GM18508 (cell line): ENCODE measurements around the gene NRL.

Source experiments
- ATAC-seq: cut with Tn5 transposase; IDR thresholded peaks from one replicate; pipeline ENCODE4 v1.9.1; 2021; ENCODE audit warnings: moderate number of reproducible peaks; ENCODE audit not compliant: insufficient read depth, unreplicated experiment

The NRL gene

GRCh38 chr14:24084440-24084839 lies 30.3 kb downstream of the NRL start:
- ATAC-seq: no peak

- ATAC-seq: no peak
Measured at GRCh38 chr14:24083462-24083861, 31.3 kb downstream of the NRL start.

GRCh38 chr14:24082411-24083080 lies 32.2 kb downstream of the NRL start:
- ATAC-seq: no peak

DNA sequence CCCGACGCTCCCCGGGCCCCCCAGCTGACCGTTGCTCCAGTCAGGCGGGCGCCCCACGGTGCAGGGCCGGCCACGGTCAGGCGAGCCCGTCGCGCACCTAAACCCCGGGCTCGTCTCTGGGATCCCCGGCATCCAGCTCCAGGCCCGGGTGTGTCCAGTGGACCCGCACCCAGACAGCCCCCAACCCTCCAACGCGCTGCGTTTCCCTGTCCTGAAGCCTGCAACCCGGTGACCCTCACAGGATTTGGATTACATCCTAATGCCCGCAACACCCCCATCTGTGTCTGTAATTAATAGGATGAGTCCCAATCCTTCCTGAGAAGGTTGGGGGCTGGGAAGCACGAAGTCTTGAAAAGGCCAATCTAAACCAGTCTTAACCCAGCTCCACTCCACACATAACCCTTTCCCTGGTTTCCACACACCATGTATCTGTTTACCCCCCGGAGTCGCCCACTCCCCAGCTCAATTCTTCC lies 33.0 kb downstream of the NRL start:
- no peak for ATAC-seq

DNA sequence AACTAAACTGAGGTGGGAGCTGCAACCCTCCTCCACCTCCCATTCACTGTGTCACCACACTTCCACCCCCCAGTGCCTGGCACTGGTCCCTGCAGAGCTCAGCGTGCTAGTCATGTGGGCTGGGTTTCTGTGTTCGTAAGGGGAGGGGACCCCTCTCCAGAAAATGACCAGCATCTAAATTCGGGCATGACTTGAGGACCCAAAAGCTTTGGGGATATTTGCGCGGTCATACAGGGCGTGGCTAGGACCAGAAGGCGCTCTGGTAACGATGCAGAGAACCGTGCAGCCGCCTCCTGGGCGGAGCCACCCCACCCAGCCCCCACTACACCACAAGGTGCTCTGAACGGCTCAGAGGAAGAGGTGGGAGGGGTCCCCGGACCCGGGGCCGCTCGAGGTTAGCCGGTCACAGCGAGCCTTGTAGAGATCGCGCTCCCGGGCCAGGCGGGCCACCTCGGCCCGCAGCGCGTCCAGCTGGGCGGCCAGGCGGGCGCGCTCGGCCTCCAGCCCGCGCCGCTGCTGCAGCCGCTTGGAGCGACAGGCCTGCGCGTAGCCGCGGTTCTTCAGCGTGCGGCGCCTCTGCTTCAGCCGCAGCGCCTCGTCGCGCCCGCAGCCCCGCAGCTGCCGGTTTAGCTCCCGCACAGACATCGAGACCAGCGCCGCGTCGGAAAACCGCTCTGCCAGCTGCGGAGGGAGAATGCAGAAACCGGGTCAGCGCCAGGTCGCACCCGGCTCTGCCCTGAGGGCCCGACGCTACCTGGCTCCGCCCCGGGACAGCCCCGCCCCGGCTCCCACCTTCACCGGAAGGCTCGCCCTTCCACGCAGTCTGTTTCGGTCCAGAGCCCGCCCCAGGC lies 33.6 kb downstream of the NRL start:
- no peak for ATAC-seq

- ATAC-seq: no peak
Measured at GRCh38 chr14:24080142-24080530, 34.6 kb downstream of the NRL start.

DNA sequence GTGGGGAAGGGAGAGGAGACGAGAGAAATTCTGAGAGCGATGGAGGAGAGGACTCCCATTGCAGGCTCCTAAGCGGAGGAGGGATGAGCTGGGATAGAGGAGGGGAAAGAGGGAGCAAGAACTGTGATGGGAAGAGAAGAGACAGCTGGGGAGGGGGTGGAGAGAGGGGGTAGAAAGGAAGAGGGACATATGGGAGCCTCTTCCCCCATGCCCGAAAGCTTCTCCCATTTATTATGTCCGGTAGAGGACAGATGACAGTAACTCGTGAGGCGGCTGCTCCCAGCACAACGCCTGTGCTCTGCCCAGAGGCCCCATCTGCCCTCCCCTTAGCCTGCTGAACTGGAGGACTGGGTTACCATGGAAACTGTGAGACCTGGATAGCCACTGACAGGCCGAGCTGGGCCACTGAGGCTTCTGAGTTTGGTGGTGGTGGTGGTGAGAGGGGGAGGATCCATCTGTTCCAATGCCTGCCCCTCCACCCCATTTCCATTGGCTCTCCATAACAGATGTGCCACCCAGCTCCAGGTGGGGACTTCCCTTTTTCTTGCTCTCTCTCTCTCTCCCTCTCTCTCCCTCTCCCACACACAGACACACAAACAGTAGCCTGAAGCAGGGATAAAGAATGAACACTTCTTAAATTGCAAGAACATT lies 35.1 kb downstream of the NRL start:
- no peak for ATAC-seq

- ATAC-seq: no peak
Measured at GRCh38 chr14:24078146-24078545, 36.6 kb downstream of the NRL start.

- ATAC-seq: no peak
Measured at GRCh38 chr14:24077086-24077485, 37.7 kb downstream of the NRL start.

DNA sequence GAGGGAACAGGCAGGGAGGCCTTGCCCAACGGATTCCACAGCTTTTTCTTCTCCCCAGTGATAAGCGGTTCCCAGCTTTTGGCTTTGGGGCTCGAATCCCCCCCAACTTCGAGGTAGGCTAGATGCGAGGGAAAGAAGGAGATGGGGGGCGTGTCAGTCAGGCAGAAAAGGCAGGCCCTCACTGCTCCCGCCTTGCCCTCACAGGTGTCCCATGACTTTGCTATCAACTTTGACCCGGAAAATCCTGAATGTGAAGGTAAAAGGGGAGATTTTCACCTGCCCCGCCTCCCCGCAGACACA lies 38.5 kb downstream of the NRL start:
- no peak for ATAC-seq

DNA sequence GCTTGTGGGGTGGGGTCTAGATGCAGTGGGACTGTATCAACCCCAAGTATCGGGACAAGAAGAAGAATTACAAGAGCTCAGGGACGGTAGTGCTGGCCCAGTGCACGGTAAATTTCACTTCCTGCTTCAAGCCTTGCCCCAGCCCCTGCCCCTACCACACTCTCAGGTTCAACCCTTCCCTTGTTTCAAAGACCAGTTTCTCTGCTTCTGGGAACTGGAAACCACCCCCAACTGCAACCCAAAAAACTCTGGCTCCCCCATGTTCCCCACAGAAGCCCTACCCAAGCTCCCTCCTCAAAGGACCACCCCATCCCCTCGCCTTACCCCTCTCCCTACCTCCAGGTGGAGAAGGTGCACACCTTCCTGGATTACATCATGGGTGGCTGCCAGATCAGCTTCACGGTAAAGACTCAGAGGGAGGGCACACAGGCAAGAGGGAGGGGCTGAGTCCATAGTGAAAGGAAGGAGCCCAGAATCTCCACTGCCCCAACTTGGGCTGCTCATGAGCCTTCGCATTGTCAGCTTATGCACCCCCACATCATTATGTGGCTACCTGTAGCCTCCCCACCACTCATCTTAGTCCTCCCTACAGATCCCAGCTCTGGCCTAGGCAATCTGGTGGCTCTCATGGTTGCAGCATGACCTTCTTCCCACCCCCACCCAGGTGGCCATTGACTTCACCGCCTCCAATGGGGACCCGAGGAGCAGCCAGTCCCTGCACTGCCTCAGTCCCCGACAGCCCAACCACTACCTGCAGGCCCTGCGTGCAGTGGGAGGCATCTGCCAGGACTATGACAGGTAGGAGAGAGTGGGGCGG lies 39.1 kb downstream of the NRL start:
- no peak for ATAC-seq

GRCh38 chr14:24074625-24075484 lies 39.9 kb downstream of the NRL start:
- no peak for ATAC-seq

- no peak for ATAC-seq
Measured at GRCh38 chr14:24072881-24073877, 41.6 kb downstream of the NRL start.

DNA sequence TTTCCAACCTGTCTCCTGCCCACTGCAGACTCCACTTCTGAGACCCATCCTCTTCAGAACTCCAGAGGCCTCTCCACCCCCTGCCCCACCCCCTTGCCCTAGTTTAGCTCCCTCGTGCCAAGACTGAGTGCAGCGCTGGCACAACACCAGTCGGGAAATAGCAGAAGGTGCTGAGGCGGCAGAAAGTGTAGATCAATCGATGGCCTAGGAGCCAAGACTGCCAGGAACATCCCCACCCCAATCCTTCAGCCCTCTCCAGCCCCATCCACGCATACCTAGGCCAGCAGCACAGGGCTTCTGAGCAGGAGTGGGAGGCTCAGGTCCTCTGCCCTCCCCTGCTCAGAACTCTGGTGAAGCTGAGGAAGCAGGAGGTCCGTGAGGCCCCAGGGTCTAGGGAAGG lies 42.3 kb downstream of the NRL start:
- ATAC-seq: no peak

- no peak for ATAC-seq
Measured at GRCh38 chr14:24071836-24072430, 42.8 kb downstream of the NRL start.

DNA sequence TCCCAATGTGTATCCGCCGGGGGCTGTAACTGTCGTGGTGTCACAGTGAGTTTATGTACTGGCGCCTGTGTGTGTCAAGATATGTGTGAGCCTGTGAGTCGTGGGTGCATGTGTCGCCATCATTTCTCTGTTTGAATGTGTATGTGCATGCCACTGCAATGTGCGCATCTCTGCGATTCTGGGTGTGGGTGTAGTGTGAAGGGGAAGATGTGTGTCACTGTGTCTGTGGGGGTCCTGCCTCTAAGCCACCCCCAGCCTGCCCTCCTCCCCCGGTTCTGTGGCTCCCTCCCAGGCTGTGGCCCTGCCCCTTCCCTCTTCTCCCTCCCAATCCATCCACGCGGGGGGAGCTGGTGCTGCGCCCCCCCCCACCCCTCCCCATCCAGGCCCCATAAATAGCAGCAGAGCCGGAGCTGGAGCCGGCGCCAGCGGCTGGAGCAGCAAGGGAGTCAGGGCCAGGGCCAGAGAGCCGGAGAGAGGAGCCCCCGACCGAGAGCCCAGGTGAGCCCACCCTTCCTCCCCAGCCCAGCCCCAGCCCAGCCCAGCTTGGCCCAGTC lies 43.5 kb downstream of the NRL start, which contains the start of gene CPNE6:
CPNE6 (plus strand) TSS at position 419 of the 554 bp plus-strand sequence. CDS start 1,375 bp downstream, outside the sequence.
- no peak for ATAC-seq

GRCh38 chr14:24070285-24071143 lies 44.2 kb downstream of the NRL start:
- no peak for ATAC-seq
